Mucosa of gallbladder (tissue), 1 donor: ENCODE measurements around the gene TNFSF12. TPM values are rescaled to one million over a fixed set of nuclear protein-coding genes. Genes with fewer than 3 reads are reported as not detected.
A peak's percentile ranks its signal among the peaks of the same experiment; 100 is the strongest.
"Not testable (repeated sequence)": the region's sequence is repeated elsewhere in the genome, so short reads cannot be mapped to it uniquely, and the experiment has no call there.

Experiments
- DNase-seq: peaks from one replicate; pipeline ENCODE4 v3.0.0-alpha.2; 2020; ENCODE audit warnings: low spot score
- total RNA-seq: library from RNA; stranded (reverse); gene quantifications from one replicate; pipeline ENCODE4 v1.2.1, GENCODE V29; 2021
- donor health status: DM: no; HTN: no; CAD: no.

TNFSF12 gene
- total RNA-seq, 1 donor from 2014 or later: 81.5 TPM

GRCh38 chr17:7587420-7588151 is 38.7 kb downstream of the TNFSF12 start:
- DNase-seq: no peak

DNA sequence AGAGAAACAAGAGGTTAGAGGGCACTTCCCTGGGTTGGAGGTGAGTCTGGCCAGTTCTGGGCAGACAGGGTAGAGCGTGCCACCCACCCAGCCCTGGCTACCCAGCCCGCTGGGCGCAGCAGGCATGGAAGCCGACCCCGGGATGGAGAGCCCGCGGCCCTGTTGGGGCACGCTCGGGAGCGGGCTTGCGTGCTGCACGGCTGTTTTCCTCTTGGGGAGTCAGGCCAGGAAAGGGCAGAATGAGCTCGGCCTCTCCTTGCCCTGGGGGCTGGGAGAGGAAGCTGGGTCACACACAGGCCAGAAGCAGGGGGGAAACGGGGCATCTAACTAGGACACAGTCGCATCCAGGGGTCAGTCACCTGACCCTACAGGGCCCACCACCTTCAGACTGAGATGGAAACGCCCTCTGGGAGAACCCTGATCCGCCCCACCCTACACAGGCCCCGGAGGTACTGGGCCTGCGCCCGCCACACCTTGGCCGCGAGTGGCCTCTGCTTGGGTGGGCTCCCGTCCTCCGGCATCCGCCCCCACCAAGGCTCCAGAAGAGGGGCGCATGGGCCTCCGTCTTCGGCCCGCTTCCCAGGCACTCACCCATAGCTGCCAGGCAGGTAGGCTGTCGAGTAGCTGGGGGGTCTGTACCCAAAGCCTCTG is 39.8 kb downstream of the TNFSF12 start:
- DNase-seq: no peak

DNA sequence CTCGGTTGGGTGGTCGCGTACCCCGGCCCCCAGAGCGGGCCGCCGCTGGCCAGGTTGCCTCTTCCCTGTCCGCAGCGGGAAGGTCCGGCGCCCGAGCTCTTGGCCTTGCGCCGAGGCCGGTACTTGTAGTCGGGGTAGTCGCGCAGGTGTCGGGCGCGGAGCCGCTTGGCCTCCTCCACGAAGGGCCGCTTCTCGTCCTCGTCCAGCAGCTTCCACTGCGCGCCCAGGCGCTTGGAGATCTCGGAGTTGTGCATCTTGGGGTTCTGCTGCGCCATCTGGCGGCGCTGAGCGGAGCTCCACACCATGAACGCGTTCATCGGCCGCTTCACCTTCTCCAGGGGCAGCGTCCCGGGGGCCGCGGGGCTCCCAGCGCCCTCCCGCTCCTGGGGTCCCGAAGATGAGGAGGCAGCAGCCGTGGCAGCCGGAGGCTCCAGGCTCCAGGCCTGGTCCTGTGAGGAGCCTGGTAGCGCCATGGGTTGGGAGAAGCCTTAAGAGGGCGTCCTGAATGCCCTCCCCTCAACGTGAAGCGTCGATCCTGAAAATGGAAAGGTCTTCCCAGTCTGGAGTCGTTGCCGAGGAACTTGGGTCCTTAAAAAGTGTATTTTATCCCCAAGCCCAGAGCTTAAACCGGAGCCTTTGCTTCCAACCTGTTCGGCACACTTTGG is 40.5 kb downstream of the TNFSF12 start:
- peak; percentile 84 for DNase-seq

DNA sequence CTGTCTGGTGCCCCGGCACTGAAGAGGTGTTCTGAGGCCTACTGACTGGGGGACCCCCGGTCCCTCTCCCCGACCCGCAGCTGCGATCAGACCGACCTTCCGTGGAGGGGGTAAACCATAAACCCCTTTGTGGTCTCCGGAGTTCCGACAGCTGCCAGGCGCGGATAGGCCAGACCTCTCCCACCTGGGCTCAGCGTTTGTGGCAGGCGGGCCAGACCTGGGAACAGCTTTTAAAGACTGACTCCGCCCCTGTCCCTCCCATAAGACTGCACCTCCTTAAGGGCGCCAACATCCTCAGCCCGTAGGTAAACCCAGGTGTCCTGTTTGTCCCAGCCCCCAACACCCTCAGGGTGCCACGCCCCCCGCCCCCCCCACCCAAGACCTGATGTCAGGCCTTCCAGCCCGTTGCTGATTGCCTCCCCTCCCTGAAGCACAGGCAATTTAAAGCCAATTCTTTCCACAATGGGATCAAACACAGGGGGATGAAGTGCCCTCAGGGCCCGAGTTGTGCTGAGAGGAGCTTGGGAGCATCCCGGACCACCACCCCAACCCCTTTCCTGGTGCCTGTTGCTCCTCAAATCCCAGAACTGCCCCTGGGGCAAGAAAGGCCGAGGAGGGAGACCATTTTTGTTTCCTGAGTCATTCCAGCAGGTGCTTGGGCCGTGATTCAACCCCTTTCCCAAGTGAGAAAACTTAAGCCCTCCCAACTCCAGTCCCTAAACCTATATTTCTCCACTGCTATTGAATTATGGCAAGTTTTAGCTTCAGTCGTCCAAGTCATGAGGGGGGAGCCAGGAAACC is 41.2 kb downstream of the TNFSF12 start, which contains the start of gene SOX15:
SOX15 (minus strand) TSS at position 204 of the 801 bp plus-strand sequence. CDS start 418 bp downstream, outside the sequence.
- no peak for DNase-seq

DNA sequence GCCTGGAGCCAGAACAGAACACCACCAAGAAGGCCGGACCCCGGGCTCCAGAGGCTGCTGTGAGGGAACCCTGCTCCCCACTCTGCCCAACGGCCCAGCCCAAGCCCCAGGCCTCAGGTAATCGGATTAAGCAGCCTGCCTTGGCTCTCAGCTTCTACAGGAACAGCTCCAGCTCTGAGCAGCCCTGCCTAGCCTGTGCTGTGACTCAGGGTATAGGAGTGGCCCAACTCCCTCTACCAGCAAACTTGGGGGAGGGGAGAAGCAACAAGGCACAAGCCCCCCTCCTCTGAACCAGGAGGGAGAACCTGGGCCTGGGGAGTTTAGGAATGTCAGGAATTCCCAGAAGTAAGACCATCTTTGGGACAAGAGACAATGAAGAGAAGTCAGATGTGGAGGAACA is 41.9 kb downstream of the TNFSF12 start:
- DNase-seq: no peak

DNA sequence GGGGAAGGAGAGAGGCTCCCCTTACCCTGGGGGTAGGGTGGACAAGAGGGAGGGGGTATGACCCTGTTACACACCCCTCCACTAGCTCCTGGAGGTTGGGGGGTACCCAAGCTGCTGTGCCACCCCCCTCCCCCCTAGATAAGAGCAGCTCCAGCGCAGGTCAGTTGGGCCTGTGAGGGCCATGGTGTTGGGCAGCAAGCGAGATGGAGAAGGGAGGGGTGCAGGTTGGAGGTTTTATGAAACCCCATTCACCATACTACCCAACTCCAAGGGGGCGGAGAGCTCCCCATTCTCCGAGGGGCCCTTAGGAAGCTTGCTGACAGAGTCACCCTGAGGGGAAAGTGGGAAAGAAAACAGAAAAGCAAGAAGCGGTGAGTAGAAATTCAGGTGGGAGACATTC is 42.7 kb downstream of the TNFSF12 start:
- DNase-seq: no peak

DNA sequence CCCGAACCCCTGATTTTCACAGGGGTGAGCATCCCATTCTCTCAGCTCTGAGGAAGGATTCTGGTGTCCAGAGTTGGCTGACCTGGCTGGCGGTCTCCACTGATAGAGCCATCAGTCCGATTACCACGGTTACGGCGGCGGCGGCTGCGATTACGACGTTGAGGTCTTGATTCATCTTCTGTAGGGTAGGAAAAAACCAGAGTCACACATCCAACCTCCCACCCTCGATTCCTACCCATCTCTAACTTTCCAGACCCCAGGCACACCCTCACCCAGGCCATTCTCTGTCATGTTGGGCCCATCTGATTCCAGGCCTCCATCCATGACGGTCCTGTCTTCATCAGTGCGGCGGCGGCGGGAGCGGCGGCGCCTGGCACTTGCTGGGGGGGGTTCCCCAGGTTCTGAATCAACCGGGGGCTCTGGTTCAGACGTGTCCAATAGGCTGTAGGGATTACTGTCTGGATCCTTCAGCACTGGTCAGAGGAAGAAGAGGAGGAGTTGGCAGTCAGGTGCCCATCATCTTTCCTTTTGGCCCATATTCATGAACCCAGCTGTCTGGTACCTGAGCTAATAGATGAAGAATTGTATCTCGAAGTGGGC is 43.7 kb downstream of the TNFSF12 start:
- DNase-seq: no peak

DNA sequence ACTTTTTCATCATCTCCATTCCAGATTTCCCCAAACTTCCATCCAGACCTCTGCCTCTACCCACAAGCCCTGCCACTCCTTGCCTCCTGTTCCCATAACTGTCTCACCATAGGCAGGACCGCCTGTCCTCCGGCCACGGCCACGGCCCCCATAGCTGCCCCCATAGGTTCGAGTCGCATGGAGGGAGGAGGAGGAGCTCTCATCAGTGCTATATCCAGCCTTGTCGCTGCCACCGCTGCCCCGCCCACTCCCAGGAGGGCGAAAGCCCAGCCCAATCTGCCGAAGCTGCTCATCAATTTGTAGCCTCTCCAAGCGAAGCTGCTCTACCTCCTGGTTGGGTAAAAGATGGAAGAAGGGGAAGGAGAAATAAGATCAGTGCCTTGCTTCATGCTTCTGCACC is 44.4 kb downstream of the TNFSF12 start:
- DNase-seq: no peak

DNA sequence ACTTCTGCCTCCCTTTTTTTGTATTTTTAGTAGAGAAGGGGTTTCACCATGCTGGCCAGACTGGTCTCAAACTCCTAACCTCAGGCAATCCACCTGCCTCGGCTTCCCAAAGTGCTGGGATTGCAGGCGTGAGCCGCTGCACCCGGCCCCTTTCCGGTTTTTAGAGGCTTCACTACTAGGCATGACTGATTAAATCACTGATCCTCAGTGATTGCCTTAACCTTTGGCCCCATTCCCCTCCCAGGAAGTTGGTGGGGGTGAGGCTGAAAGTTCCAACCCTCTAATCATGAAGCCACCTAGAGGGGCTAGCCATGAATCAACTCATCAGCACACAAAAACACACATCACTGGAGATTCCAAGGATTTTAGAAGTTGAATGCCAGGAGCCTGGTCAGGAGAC is 48.7 kb downstream of the TNFSF12 start:
- DNase-seq: not testable (repeated sequence)

DNA sequence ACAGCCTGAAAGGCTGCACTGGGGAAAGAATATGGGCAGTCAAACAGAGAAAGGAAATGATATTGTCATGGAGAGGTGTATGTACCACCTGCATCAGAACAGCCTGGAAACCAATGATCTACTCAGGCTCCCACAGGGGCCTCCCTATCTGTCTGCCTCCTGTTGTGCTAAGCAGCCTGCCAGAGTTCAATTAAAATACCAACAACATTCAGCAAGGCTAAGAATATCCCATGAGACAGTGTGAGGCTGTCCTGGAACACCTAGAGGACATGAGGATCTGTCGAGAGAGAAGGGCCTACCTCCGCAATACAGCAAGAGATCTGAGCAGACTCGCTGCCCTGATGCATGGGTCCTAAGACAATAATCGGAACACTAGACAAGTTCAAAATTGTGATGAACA is 57.4 kb downstream of the TNFSF12 start:
- DNase-seq: no peak

Other genes with a start within 250 kb of the TNFSF12 start
- 233 TPM for gene EIF5A, start 241.4 kb upstream of the TNFSF12 start, total RNA-seq
- 71.8 TPM for gene GPS2, start 233.7 kb upstream of the TNFSF12 start, total RNA-seq
- 50.3 TPM for gene NEURL4, start 219.7 kb upstream of the TNFSF12 start, total RNA-seq
- 24.2 TPM for gene ACAP1, start 212.5 kb upstream of the TNFSF12 start, total RNA-seq
- 15.3 TPM for gene KCTD11, start 196.9 kb upstream of the TNFSF12 start, total RNA-seq
- not detected for gene TMEM95, start 193.9 kb upstream of the TNFSF12 start, total RNA-seq
- gene TNK1, start 168.0 kb upstream of the TNFSF12 start, total RNA-seq: 11.7 TPM
- 39.7 TPM for gene PLSCR3, start 154.5 kb upstream of the TNFSF12 start, total RNA-seq
- gene TMEM256, start 145.0 kb upstream of the TNFSF12 start, total RNA-seq: 67.5 TPM
- gene NLGN2, start 141.2 kb upstream of the TNFSF12 start, total RNA-seq: 35.2 TPM
- gene SPEM1, start 128.7 kb upstream of the TNFSF12 start, total RNA-seq: not detected
- not detected for gene SPEM2, start 123.4 kb upstream of the TNFSF12 start, total RNA-seq
- not detected for gene SPEM3, start 120.2 kb upstream of the TNFSF12 start, total RNA-seq
- 14.3 TPM for gene TMEM102, start 113.6 kb upstream of the TNFSF12 start, total RNA-seq
- 2.7 TPM for gene FGF11, start 109.5 kb upstream of the TNFSF12 start, total RNA-seq
- 10.0 TPM for gene CHRNB1, start 104.0 kb upstream of the TNFSF12 start, total RNA-seq
- 82.8 TPM for gene ZBTB4, start 69.4 kb upstream of the TNFSF12 start, total RNA-seq
- not detected for gene SLC35G6, start 67.6 kb upstream of the TNFSF12 start, total RNA-seq
- 133 TPM for gene POLR2A, start 64.7 kb upstream of the TNFSF12 start, total RNA-seq
- 120 TPM for gene TNFSF13, start 9.7 kb downstream of the TNFSF12 start, total RNA-seq
- gene SENP3, start 12.9 kb downstream of the TNFSF12 start, total RNA-seq: 46.6 TPM
- gene CD68, start 30.6 kb downstream of the TNFSF12 start, total RNA-seq: 75.3 TPM
- gene MPDU1, start 34.8 kb downstream of the TNFSF12 start, total RNA-seq: 76.4 TPM
- gene SOX15, start 41.0 kb downstream of the TNFSF12 start, total RNA-seq: 3.1 TPM
- gene FXR2, start 65.8 kb downstream of the TNFSF12 start, total RNA-seq: 39.3 TPM
- 120 TPM for gene SAT2, start 78.8 kb downstream of the TNFSF12 start, total RNA-seq
- 0.89 TPM for gene SHBG, start 81.1 kb downstream of the TNFSF12 start, total RNA-seq
- 7.7 TPM for gene ATP1B2, start 101.9 kb downstream of the TNFSF12 start, total RNA-seq
- 48.7 TPM for gene TP53, start 138.4 kb downstream of the TNFSF12 start, total RNA-seq
- 9.0 TPM for gene WRAP53, start 139.4 kb downstream of the TNFSF12 start, total RNA-seq
- gene EFNB3, start 156.1 kb downstream of the TNFSF12 start, total RNA-seq: 1.6 TPM
- gene DNAH2, start 168.7 kb downstream of the TNFSF12 start, total RNA-seq: 0.95 TPM